A549 (cell line): Measurements from ENCODE around the gene ZNF248. TPM values are rescaled to one million over a fixed set of nuclear protein-coding genes. Genes with fewer than 3 reads are reported as not detected.
"Not testable (repeated sequence)": the region's sequence is repeated elsewhere in the genome, so short reads cannot be mapped to it uniquely, and the experiment has no call there.

ENCODE experiments used
- ATAC-seq, 2 experiments: fragments of 200-7000 bp in 1 of 2; fragments of >200 bp in 1 of 2; cut with Nextera tagmentation in 1 of 2; cut with Tn5 transposase in 1 of 2; 3 replicates each; pipeline versions ENCODE4 v1.8.0 to v1.9.1; 2018 to 2020; ENCODE audit warnings: mild to moderate bottlenecking in 1 of 2, moderate library complexity in 1 of 2
- CTCF ChIA-PET: fragments of 300-600 bp; sonication (Branson Sonifier 250); formaldehyde crosslinking; extraction: SDS; loops from one replicate; lab custom pipeline; 2021; ENCODE audit warnings: antibody characterized with exemption, inconsistent platforms; lab: Yijun Ruan, JAX
- POLR2A ChIA-PET: fragments of 350-600 bp; formaldehyde crosslinking; extraction: SDS; loops from one replicate; lab custom pipeline; 2021; ENCODE audit warnings: antibody characterized with exemption, inconsistent platforms; lab: Yijun Ruan, JAX
- DNase-seq, 2 experiments: peaks; one replicate each; pipeline versions ENCODE4 v3.0.0 to v3.0.0-alpha.2; 2011 to 2016; ENCODE audit warnings: low read depth in 1 of 2, low spot score in 1 of 2
- FAIRE-seq: peaks from 2 replicates; lab custom pipeline; 2011; peaks lifted over from hg19 to GRCh38; lab: Jason Lieb, UNC
- H3K27ac ChIP-seq, 2 experiments: fragments of >200 bp; sonication (Bioruptor Twin); formaldehyde crosslinking; 3 replicates each; pipeline ENCODE4 v1.5.1; 2016 to 2017
- H3K4me1 ChIP-seq: fragments of >200 bp; sonication (Bioruptor Twin); formaldehyde crosslinking; 3 replicates; pipeline ENCODE4 v1.6.1; 2016
- H3K4me2 ChIP-seq: fragments of >200 bp; sonication (Bioruptor Twin); formaldehyde crosslinking; 3 replicates; pipeline ENCODE4 v1.6.1; 2016
- H3K4me3 ChIP-seq: fragments of >200 bp; sonication (Bioruptor Twin); formaldehyde crosslinking; 3 replicates; pipeline ENCODE4 v1.5.1; 2016
- H3K9me3 ChIP-seq: fragments of >200 bp; sonication (Bioruptor Twin); formaldehyde crosslinking; 3 replicates; pipeline ENCODE4 v1.6.1; 2016
- ATOH8 ChIP-seq: fragments of 250-450 bp; sonication (Bioruptor Pico); IDR thresholded peaks from 2 replicates; pipeline ENCODE4 v1.5.0; 2020; ENCODE audit warnings: low read depth, mild to moderate bottlenecking, moderate library complexity
- BCL3 ChIP-seq: fragments of >200 bp; sonication (Bioruptor Twin); formaldehyde crosslinking; IDR thresholded peaks from 3 replicates; pipeline ENCODE4 v1.6.1; 2016
- BHLHE40 ChIP-seq: IDR thresholded peaks from 2 replicates; pipeline ENCODE4 v1.6.1; 2012; ENCODE audit warnings: low read depth, low read length, inconsistent platforms
- CEBPB ChIP-seq, 2 experiments: fragments of >200 bp in 1 of 2; sonication (Bioruptor Twin) in 1 of 2; formaldehyde crosslinking in 1 of 2; IDR thresholded peaks; 2 replicates each; pipeline ENCODE4 v1.6.1; 2012 to 2016
- CHD4 ChIP-seq: fragments of 200-600 bp; sonication (generic); IDR thresholded peaks from 2 replicates; pipeline ENCODE4 v1.6.1; 2016; ENCODE audit warnings: antibody characterized with exemption, mild to moderate bottlenecking, borderline replicate concordance
- ELK1 ChIP-seq: fragments of 150-350 bp; IDR thresholded peaks from 2 replicates; pipeline ENCODE4 v1.6.1; 2014; ENCODE audit warnings: low read depth, mild to moderate bottlenecking, low read length
- FOXS1 ChIP-seq: fragments of 250-450 bp; sonication (Bioruptor Pico); IDR thresholded peaks from 2 replicates; pipeline ENCODE4 v1.5.0; 2020; ENCODE audit warnings: mild to moderate bottlenecking, moderate library complexity
- GATA3 ChIP-seq: IDR thresholded peaks from 2 replicates; pipeline ENCODE4 v1.6.1; 2012; ENCODE audit warnings: borderline replicate concordance
- HMGXB4 ChIP-seq: fragments of 250-450 bp; sonication (Bioruptor Pico); IDR thresholded peaks from 2 replicates; pipeline ENCODE4 v1.5.0; 2021; ENCODE audit warnings: mild to moderate bottlenecking, moderate library complexity, borderline replicate concordance
- HOXA7 ChIP-seq: fragments of 250-450 bp; sonication (Bioruptor Pico); IDR thresholded peaks from 2 replicates; pipeline ENCODE4 v1.5.0; 2020; ENCODE audit warnings: mild to moderate bottlenecking, moderate library complexity
- HOXB13 ChIP-seq: fragments of 250-450 bp; sonication (Bioruptor Pico); IDR thresholded peaks from 2 replicates; pipeline ENCODE4 v1.5.0; 2020; ENCODE audit warnings: low read depth, mild to moderate bottlenecking, moderate library complexity
- JUNB ChIP-seq: fragments of >200 bp; sonication (Bioruptor Twin); formaldehyde crosslinking; IDR thresholded peaks from 2 replicates; pipeline ENCODE4 v1.6.1; 2016
- MAX ChIP-seq: IDR thresholded peaks from 2 replicates; pipeline ENCODE4 v1.6.1; 2012
- NPAS2 ChIP-seq: fragments of 250-450 bp; sonication (Bioruptor Pico); IDR thresholded peaks from 2 replicates; pipeline ENCODE4 v1.8.0; 2022; ENCODE audit warnings: mild to moderate bottlenecking, moderate library complexity, borderline replicate concordance
- NR3C1 ChIP-seq: fragments of >200 bp; sonication (Bioruptor Twin); formaldehyde crosslinking; IDR thresholded peaks from 3 replicates; pipeline ENCODE4 v1.6.1; 2017
- PBX3 ChIP-seq: IDR thresholded peaks from 2 replicates; pipeline ENCODE4 v1.6.1; 2012
- POLR2A ChIP-seq: IDR thresholded peaks from 2 replicates; pipeline ENCODE4 v1.6.1; 2012; ENCODE audit warnings: mild to moderate bottlenecking, low read length
- RFX5 ChIP-seq: fragments of 450-650 bp; IDR thresholded peaks from 2 replicates; pipeline ENCODE4 v1.7.1; 2014; ENCODE audit warnings: antibody characterized with exemption, mild to moderate bottlenecking, moderate library complexity
- RNF2 ChIP-seq: fragments of 200-600 bp; sonication (generic); IDR thresholded peaks from 2 replicates; pipeline ENCODE4 v1.6.1; 2016; ENCODE audit warnings: low read depth, mild to moderate bottlenecking, antibody characterized with exemption, moderate library complexity, borderline replicate concordance
- SMC3 ChIP-seq: fragments of >200 bp; sonication (Bioruptor Twin); formaldehyde crosslinking; IDR thresholded peaks from 3 replicates; pipeline ENCODE4 v1.6.1; 2018; ENCODE audit warnings: inconsistent platforms
- SREBF2 ChIP-seq: fragments of 450-650 bp; IDR thresholded peaks from 2 replicates; pipeline ENCODE4 v1.6.1; 2014; ENCODE audit warnings: mild to moderate bottlenecking, moderate library complexity
- TP53 ChIP-seq: fragments of 250-450 bp; sonication (Bioruptor Pico); IDR thresholded peaks from 2 replicates; pipeline ENCODE4 v1.5.0; 2021; ENCODE audit warnings: mild to moderate bottlenecking, moderate library complexity
- ZSCAN20 ChIP-seq: fragments of 250-450 bp; sonication (Bioruptor Pico); IDR thresholded peaks from 2 replicates; pipeline ENCODE4 v1.8.0; 2022; ENCODE audit warnings: mild to moderate bottlenecking, moderate library complexity
- WGBS: methylation state at CpG from one replicate; pipeline ENCODE4 v1.1.6; 2017; ENCODE audit errors: missing lambda C conversion rate; 5-methylcytosine and 5-hydroxymethylcytosine counted together
- polyA plus RNA-seq, 4 experiments: library from polyadenylated mRNA; depleted of rRNA in 3 of 4; stranded (reverse); fragments of >200 nt; fragmentation: RNase III in 1 of 4; extraction: RNeasy Plus Mini Kit Qiagen cat#74134 plus additional on column Dnase treatment in 1 of 4; gene quantifications; 2 replicates in 3 of 4; 3 replicates in 1 of 4; pipeline ENCODE4 v1.2.3, GENCODE V29; 2011 to 2017

Gene ZNF248
- polyA plus RNA-seq, 2 of the 4 experiments (the other 2 are of a cell fraction): 7.1 to 13.6 TPM

- Histone ChIP-seq H3K4me2 (no peak overlapping the region), H3K4me3 (no peak overlapping the region), H3K27ac (peak overlapping the region in 1 of 2 experiments; percentile 33; a peak in 1 of 6 replicates), H3K4me1 (peaks cover 7% of the 10 kb centered on the region), H3K9me3 (peaks cover 9% of the 10 kb centered on the region; the same call in 2 of the 3 replicates)
- CTCF ChIA-PET: no interaction called here
- DNase-seq: no peak
- 80% methylated on average over 3 of the region's 3 CpGs for WGBS
- ATAC-seq: no peak
- POLR2A ChIA-PET: no interaction called here
- no peak for TF ChIP-seq CEBPB (IDR thresholded peaks at IDR 0.05)
- TF ChIP-seq POLR2A: no peak
- no peak for TF ChIP-seq SMC3
- TF ChIP-seq TP53: no peak
- no peak for FAIRE-seq
These were observed 118.2 kb downstream of the ZNF248 start for GRCh38 chr10:37739181-37739580.

GRCh38 chr10:37738241-37738640 lies 119.2 kb downstream of the ZNF248 start:
- DNase-seq, POLR2A ChIA-PET, H3K27ac ChIP-seq, FAIRE-seq, ATAC-seq, H3K4me2 ChIP-seq, H3K4me3 ChIP-seq, H3K9me3 ChIP-seq: not testable (repeated sequence)
- CTCF ChIA-PET: interaction anchor here (1.2 kb wide), 1 partner anchor 17 kb away, joined by 3 read pairs; no protein-coding TSS in a partner anchor
- 85% methylated on average over 16 of the region's 16 CpGs for WGBS
- H3K4me1 ChIP-seq: peaks cover 16% of the 10 kb centered on the region

- CTCF ChIA-PET: interaction anchor here (0.6 to 1.2 kb wide), 2 partner anchors 17 to 790 kb away, joined by 3 read pairs; no protein-coding TSS in a partner anchor
- H3K27ac ChIP-seq: no peak overlapping the region
- DNase-seq: no peak
- FAIRE-seq: no peak
- no peak overlapping the region for H3K4me2 ChIP-seq
- no peak for ATAC-seq
- H3K9me3 ChIP-seq: peaks cover 9% of the 10 kb centered on the region; the same call in 2 of the 3 replicates
- 80% methylated on average over 10 of the region's 15 CpGs for WGBS
- TF ChIP-seq HOXB13 (CRISPR knock-in tag) (no peak), BCL3 (no peak), SREBF2 (no peak), PBX3 (no peak), NPAS2 (CRISPR knock-in tag) (no peak), CHD4 (no peak), JUNB (no peak), ZSCAN20 (CRISPR knock-in tag) (no peak), GATA3 (no peak), FOXS1 (CRISPR knock-in tag) (no peak), RFX5 (no peak), ATOH8 (CRISPR knock-in tag) (no peak), BHLHE40 (no peak), TP53 (no peak), HOXA7 (CRISPR knock-in tag) (no peak), NR3C1 (no peak)
- H3K4me3 ChIP-seq: no peak overlapping the region
- POLR2A ChIA-PET: no interaction called here
- peaks cover 21% of the 10 kb centered on the region for H3K4me1 ChIP-seq
These were observed 120.1 kb downstream of the ZNF248 start for GRCh38 chr10:37737336-37737735.

- H3K4me2 ChIP-seq: no peak overlapping the region
- ATAC-seq (no peak), FAIRE-seq (no peak), DNase-seq (no peak)
- no peak overlapping the region for H3K4me3 ChIP-seq
- TF ChIP-seq MAX: no peak
- no peak for TF ChIP-seq HMGXB4 (CRISPR knock-in tag)
- TF ChIP-seq NR3C1: no peak
- TF ChIP-seq RNF2: no peak
- no peak for TF ChIP-seq ELK1
- H3K27ac ChIP-seq: 0 out of 6 replicates have a peak overlapping the region, but pooled peaks of 1 of the 2 experiments have one; percentile 4
- CTCF ChIA-PET: no interaction called here
- H3K4me1 ChIP-seq: peaks cover 29% of the 10 kb centered on the region
- POLR2A ChIA-PET: no interaction called here
- peaks cover 6% of the 10 kb centered on the region; the same call in 2 of the 3 replicates for H3K9me3 ChIP-seq
- 38% methylated on average over 1 of the region's 1 CpG for WGBS
These were observed 121.3 kb downstream of the ZNF248 start for GRCh38 chr10:37736120-37736519.
